Measurements from ENCODE around the gene COL23A1.
"Not testable (repeated sequence)": the region's sequence is repeated elsewhere in the genome, so short reads cannot be mapped to it uniquely, and the experiment has no call there.

COL23A1 gene

DNA sequence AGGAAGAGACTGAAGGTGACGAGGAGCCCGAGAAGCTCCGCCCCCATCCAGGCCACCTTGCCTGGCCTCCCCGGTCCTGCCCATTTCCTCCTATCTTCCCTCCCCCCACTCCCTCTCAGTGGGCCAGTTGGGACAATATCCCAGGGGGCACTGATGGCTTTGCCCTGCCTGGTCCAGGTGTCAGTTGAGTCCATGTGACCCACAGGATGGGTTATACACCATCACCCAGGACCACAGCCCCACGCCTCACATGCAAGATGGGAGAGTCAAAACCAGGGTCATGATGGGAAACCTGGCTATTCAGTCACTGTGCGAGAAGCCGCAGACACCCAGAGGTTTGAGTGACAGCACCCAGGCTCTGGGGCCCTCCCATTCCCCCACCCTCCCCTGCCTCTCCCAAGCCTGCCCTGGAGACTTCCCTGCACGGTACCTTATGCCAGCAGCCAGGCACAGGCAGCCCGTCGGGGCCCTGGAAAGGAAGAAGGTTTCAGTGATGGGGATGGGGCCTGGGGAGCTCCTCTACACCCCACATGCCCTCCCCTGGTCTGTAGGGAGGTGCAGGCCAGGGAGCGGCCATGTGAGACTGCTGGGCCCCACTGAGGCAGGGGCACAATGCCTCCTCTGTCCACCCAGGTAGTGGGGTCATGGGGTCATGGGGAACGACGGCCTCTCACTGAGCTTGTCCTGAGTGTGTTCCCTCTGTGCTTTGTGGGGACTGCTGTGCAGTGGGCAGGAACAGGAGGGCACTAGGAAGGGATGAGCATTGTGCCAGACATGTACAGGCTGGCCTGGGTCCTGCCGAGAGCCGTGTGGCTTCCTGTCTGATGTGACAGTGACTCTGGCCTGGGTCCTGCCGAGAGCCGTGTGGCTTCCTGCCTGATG lies 351.2 kb downstream of the COL23A1 start:
- DNase-seq (ENCODE audit: low spot score): no peak

DNA sequence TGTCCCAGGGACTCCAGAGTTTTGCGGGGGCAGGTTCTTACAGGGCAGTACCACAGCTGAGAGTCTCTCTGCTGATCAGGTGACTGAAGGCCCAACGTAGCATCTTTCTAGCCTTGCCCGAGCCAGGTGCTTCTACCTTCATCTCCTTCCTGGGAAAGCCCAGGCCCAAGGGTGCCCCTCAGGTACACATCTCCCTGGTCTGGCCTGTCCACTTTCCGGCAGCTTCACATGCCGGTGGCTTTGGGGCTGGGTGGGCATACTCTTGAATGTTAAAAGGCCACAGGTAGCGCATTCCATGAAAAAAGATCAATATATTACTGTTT lies 351.9 kb downstream of the COL23A1 start:
- no peak for DNase-seq (ENCODE audit: low spot score)

DNA sequence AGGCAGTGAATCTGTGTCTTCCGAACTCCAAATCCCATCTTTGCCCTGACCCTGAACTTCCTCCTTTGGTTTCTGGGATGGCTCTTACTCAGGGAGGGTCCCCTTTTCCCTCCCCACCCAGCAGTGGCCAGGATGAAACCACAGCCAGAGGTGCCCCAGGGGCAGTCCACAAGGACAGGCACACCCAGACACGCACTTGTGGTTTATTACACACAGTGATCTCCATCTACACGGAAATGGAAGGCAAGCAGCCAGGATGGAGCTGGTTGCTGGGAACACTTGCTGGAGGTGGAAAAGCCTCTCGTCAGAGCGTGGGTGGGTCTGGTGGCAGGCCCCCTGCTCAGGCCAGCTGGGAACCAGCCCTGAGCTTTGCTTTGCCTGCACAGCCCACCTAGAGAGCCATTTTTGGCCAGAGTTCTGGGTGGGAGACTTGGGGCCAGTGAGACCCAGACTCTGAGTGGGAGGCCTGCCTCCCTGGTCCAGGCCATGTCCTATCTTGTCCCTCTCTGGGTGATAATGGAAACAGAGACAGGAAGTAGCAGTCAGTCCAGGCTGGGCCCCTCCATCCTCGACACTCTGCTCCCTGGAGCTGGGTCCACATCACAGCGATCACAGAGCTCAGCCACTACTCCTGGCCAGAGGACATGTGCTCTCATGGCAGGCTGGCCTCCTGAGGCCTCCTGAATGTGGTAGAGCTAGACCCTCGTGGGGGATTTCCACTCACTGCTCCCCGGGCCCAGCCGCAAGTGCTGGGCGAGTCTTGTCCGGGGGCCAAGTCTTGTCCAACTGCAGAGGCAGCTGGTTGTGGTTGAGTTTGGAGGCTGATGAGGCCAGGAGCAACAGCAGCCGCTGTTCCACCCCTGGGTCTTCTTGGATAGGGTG lies 352.5 kb downstream of the COL23A1 start:
- no peak for DNase-seq (ENCODE audit: low spot score)

DNA sequence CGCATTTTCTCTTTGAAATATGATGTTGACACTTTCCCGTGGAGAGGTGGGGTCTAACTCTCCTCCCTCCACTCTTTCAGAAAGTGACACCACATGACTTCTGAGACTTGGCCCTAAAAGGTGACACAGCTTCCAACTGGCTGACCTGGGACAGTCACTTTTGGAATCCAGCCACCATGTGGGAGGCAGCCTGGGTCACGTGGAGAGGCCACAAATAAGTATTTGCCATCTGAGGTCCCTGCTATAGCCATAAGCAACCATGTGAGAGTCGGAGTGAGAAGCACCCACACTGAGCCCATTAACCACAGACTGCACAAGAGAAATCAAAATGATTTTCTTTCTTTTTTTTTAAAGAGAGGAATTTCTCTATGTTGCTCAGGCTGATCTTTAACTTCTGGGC lies 353.5 kb downstream of the COL23A1 start:
- DNase-seq (ENCODE audit: low spot score): no peak

DNA sequence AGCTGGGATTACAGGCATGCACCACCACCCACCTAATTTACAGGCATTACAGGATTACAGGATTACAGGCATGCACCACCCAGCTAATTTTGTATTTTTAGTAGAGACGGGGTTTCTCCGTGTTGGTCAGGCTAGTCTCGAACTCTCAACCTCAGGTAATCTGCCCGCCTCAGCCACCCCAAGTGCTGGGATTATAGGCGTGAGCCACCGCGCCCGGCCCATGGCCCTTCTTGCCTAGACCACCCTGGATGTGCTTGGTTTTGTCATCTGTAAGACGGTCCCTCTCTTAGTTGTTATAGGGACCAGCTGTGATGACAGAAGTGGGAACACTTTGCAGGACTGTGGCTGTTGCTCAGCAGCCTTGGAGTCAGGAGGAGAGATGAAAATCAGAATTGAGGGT lies 354.1 kb downstream of the COL23A1 start:
- DNase-seq (ENCODE audit: low spot score): no peak

DNA sequence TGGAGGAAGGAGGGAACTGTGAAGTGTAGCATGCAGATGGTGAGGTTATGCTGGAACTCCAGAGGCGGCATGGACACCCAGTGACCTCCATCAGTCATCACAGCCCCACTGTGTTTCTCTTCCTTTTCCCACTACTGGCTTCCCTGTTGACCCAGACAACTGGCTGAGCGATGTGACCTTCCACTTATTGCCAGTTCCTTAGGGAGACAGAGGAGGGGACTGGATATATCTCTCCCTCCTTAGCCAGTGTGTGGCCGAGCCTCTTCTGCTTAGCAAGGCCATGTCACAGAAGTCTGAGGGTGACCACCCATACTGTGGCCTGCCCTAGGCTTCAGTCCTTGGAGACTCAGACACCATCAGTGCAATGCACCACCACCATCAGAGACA lies 354.6 kb downstream of the COL23A1 start:
- no peak for DNase-seq (ENCODE audit: low spot score)

DNA sequence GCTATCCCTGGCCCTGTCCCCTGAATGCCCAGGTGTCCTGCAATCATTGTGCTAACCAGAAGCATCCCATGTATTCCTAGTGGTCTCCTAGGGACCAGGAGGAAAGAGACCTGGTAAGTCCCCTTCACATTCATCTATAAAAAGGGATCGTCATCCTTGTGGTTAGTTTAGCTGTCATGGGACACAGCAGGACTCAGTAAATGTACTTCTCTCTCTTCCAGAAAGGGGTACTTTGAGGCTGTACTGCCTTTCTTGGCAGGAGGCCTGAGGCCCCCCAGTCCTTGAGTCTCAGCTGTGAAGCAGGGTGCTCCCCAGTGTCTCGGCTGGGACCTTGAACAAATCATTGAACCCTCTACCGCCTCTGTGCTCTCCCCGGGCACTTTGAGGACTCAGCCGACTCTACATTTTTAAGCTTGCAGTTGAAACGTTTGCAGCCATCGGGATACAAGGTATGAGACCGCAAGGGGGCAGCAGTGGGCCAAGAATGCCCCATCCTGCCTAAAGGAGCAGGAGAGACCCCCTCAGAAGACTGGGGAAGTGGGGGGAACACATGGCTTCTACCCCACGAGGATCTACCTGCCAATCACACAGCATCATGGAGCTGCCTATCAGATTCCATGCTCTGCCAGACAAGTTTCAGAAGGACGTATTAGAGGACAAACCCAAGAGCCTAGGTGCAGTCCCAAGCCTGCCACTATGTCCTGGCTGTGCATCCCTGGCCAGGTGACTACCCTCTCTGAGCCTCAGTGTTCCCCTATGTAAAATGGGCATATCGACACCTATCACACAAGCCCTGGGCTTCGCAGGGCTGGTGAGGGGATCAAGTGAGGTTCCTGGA lies 355.2 kb downstream of the COL23A1 start:
- DNase-seq (ENCODE audit: low spot score): peak; percentile 85

DNA sequence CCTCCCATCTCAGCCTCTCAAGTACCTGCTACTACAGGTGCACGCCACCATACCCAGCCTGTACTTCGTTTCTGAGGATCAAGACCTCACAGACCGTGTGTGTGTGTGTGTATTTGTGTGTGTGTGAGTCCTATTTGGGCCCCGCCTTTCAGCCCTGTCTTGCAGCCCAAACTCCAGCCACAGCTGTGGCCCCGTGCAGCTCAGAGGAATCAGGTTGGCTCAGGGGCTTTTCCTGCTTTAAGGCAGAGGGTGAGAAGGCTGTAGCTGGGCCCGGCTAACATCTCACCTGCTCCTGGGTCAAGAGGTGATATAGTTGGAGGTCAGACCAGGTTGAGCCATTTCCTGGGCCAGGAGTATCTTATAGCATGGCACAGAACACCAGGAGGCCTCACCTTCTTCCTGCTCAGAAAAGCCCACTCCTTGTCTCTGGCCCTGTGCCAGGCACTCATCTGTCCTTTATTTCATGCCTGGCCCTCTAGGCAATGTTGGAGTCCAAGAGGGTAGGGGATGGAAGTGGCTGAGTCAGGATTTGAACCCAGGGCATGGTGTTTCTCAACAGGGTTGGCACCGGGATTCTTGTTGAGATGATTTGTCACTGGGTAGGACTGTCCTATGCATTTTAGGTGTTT lies 356.0 kb downstream of the COL23A1 start:
- DNase-seq (ENCODE audit: low spot score): no peak

DNA sequence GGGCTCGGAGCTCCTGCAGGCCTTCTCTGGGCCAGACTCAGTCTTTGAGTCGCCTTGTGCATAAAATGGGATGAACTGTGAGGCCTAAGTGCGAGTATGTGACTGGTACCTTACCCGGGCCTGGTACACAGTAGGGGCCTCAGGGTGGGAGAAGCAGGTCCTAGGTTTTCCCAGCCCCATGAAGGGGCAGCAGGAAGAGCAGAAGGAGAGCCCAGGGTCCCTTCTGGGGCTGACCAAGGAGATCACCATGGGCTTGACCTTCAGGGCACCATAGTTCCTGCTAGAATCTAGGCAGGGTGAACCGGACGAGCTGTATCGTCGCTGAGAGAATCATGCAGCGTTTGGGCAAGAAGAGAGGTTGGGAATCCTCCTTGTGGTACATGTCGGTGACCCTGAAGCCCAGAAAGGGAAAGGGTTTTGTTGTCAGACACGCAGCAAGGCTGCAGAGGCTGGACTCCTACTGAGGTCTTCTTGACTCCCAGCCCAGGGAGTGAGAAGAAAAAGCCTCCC lies 357.2 kb downstream of the COL23A1 start:
- DNase-seq (ENCODE audit: low spot score): no peak

DNA sequence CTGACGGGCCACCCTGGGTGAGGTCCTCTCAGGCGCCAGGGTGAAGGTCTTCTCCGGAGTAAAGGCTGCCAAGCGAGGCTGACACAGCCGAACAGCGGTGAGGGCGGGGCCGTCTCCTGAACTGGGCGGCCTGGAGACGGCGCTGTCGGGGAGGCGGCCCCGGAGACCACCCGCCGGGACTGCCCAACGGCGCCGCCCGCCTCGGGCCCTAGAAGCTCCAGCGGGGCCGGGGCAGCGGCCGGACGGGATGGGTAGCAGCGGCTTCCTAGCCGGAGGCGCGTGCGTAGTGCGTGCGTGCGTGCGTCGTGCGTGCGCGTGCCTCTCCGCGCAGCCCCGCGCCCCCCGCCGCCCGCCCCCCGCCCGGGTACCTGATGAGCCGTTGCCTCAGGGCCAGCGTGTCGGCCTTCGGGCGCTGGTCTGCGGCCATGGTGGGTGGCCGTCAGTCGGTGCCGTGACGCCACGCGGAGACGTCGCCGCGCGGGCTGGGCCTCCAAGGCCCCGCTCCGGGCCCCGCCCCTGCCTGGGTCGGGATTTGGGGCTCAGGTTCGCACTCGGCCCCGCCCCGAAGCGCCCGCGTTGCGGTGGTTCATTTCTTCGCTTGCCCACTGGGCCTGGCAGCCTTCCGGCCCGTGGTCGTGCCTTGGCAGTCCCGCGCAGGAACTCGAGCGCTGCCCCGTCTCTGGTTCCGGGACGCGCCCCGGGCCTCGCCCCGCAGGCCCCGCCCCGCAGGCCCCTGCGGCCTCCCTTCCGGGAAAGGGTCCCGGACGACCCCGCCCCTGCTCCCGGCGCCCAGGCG lies 357.9 kb downstream of the COL23A1 start, which contains the start of gene PHYKPL:
TSS of gene PHYKPL (minus strand) at position 679 of the 796 bp plus-strand sequence. CDS start at position 427, 252 bp downstream.
- DNase-seq (ENCODE audit: low spot score): peak; percentile 90

DNA sequence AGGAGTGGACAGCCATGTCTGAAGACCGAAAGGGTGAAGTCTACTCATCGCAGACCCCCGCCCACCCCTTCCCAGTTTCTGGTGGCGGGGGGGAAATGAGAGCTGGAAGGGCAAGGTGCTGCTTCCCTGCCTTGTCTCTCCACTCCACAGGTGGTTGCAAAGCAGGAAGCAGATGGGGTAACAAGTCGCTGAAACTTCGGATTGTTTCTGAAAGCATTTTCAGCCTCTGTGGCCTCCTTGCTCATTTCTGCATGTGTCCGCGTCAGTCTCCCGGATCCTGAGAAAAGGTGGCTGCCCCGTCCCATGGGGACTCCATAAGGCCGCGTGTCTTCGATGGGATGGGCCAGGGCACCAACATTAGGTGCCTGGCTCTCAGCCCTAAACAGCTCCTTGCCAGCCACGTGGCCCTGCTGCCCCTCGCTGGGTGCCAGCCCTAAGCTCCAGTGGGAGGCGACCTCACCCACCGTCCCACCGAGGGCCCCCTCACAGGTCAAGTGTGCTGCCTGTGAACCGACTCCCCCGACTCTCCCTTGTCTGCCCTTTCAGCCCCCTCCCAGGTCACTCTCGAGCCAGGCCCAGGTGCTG lies 358.6 kb downstream of the COL23A1 start:
- DNase-seq (ENCODE audit: low spot score): no peak

DNA sequence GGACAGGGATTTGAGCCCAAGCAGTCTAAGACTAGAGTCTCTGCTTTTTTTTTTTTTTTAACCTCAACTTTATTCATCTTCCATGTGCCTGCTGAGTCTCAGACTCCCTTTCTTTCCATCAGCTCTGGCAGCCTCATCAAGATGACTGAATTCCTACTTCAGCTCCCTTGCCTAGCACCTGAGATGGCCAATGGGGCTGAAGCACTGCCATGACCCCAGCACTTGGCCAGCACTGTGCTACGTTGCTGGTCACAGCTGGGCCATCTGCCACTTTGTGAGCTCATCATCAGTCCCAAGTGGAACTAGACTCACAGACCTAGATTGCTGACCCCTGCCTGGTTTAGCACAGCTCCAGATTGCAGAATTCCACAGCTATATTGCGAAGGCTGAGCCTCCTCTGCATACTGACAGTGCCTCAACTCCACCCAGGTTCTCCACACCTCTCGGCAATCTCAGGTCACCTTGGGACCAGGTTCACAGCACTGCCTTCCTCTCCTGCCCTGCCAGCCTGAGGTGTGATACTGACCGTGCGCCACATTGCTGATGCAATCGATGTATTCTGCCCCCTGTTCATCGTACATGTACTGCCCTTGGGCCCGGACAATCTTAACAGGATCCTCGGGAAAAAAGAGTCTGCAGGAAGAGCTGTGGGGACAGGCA lies 359.2 kb downstream of the COL23A1 start:
- DNase-seq (ENCODE audit: low spot score): peak; percentile 58

DNA sequence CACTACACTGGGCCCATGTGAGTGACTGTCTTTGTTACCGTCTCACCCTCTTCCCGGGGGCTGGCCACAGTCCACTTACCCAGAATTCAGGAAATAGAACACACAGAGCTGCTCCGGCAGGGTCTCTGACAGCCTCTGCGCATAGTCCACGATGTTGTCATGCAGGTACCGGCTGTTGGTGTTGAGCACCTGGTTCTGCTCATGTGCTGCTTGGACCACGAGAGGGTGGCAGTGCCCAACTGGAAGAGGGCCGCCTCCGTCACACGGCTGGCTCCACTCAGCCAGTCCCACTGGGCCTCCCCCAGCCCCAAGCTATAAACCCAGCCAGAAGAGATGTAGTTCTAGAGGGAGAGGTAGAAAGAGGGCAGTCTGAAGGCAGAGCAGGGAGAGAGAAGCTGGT lies 360.3 kb downstream of the COL23A1 start:
- DNase-seq (ENCODE audit: low spot score): no peak

DNA sequence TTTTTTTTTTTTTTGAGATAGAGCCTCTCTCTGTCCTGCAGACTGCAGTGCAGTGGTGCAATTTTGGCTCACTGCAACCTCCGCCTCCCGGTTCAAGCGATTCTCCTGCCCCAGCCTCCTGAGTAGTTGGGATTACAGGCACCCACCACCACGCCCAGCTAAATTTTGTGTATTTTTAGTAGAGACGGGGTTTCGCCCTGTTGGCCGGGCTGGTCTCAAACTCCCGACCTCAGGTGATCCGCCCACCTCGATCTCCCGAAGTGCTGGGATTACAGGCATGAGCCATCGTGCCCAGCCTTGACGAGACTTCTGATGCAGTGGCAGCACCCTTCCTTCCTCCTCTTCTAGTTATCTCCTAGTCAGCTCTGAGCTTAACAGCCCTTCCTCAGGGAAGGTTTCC lies 361.1 kb downstream of the COL23A1 start:
- DNase-seq (ENCODE audit: low spot score): not testable (repeated sequence)

DNA sequence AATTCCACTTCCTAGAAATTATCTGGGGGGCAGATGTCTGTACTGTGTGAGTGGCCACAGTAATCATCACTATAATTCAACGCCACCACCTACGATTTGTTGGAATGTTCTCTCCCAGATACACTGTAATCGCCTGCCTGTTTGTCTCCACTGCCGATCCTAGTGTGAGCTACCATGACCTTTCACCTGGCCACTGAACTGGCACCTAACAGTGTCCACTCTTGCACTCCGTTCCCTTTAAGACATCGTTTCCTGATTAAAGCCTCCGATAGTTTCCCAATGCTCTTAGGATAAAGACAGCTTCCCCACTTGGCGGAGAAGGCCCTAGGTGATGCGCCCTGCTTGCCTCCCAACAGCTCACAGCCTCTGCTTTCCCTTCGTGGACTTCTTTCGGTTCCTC lies 361.6 kb downstream of the COL23A1 start:
- no peak for DNase-seq (ENCODE audit: low spot score)

DNA sequence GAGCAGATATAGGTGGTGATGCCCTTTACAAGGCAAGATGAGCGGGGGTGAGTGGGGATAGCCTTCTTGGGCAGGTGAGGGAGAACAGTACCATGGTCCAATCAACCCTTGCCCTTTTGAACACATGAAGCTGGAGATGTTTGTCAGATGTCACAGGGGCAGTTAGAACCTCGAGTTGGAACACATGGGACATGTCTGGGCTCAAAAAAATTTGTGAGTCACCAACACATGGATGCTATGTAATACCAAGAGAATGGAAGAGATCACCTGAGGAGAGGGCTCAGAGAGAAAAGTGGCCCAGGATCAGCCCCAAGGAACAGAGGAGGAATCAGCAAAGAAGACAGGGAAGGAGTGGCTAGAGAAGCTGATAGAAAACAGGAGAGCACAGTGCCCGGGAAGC lies 362.3 kb downstream of the COL23A1 start:
- DNase-seq (ENCODE audit: low spot score): no peak

DNA sequence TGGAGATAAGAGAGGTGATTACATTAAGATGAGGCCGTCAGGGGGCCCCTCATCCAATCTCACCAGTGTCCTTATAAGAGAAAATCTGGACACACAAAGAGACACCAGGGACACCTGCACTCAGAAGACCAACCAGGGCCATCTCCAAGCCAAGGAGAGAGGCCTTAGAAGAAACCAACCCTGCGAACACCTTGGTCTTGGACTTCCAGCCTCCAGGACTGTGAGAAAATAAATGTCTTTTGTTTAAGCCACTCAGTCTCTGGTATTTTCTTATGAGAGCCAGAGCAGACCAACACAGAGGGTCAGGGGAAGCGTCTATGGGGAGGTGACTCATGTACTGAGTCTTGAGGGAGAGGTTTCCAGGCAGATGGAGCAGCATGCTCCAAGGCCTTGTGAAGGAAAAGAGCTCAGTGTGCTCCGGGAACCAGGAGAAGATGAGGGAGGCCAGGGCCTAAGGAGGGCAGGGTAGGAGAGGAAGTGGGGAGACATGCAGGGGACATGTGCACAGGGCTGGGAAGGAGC lies 363.0 kb downstream of the COL23A1 start:
- DNase-seq (ENCODE audit: low spot score): no peak

DNA sequence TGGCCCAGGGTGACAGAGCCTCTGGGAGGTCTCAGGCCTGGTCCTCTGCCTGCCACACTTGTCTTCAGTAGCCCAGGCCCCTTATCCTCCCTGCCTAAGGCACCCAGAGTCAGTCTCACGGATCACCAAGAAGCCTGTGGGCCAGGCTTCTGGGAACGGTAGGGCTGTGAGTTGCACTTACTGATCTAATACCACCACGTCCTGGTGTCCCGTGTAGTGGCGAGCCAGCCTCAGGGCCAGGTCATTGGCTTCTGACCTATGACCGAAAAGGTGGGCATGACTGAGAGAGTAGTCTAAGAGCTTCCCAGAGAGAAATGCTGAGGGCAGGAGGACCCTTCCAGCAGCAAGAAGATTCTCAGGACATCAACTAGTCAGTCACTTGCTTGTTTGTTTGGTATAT lies 365.0 kb downstream of the COL23A1 start:
- DNase-seq (ENCODE audit: low spot score): no peak

DNA sequence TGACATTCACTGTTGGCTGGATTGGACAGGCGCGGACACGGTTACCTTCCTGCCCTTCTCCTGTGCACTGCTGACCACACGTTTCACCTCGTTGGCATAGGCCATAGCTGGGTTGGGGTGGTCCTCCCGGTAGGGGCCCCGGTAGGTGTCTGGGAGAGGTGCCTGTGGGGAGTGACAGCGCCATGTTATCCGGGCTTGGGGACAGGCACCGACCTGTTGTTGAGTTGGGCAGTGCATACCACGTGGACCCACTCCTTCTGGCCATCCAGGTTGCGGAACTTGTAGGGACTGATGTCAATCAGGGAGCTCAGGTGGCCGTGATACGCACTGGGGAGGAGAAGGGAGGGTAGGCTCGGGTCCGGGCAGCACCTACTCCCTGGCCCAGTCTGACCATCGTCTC lies 365.8 kb downstream of the COL23A1 start:
- no peak for DNase-seq (ENCODE audit: low spot score)
